Omental fat pad (tissue), 4 donors: ENCODE data around the gene OR13C4. TPM values are rescaled to one million over a fixed set of nuclear protein-coding genes. Genes with fewer than 3 reads are reported as not detected.

Experiments
- ATAC-seq: fragments of 150-250 bp; one replicate; pipeline ENCODE4 v1.9.1; 2016; ENCODE audit warnings: mild to moderate bottlenecking, moderate library complexity; ENCODE audit not compliant: low FRiP score
- DNase-seq: peaks from one replicate; pipeline ENCODE4 v3.0.0-alpha.2; 2019; ENCODE audit warnings: low spot score
- total RNA-seq, 4 donors: library from RNA; depleted of rRNA; stranded (reverse); fragments of >200 nt; gene quantifications; one replicate each; pipeline ENCODE4 v1.1.0, GENCODE V29; 2016
- TF ChIP-seq, protein P1 (sequence below), 3 donors: fragments of 450-650 bp; IDR thresholded peaks; one replicate each; pipeline ENCODE4 v1.5.1; 2016 to 2017; ENCODE audit warnings: antibody characterized with exemption in 3 of 3, mild to moderate bottlenecking in 3 of 3, moderate library complexity in 2 of 3

The OR13C4 gene
- total RNA-seq, 4 donors from 2014 or later, result not detected

DNA sequence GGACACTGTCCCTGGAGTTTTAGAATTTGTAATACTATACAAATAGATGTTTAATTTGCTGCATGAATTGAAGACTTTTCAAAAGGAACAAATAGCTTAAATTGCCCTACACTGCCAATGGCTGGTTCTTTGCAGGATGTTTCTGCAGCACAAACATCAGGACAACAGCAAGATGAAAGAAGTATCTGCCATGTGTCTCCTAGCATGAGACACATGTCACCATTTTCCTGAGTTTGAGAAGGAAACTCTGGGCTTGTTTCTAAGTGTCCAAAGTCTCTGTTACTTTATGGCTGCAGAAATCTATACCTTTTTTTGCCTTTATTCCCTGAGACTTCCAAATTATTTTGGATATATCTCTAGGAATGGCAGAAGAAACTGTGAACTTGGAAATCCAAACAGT lies 23.6 kb downstream of the OR13C4 start:
- DNase-seq (no peak), ATAC-seq (no peak)
- TF ChIP-seq, protein P1, sequence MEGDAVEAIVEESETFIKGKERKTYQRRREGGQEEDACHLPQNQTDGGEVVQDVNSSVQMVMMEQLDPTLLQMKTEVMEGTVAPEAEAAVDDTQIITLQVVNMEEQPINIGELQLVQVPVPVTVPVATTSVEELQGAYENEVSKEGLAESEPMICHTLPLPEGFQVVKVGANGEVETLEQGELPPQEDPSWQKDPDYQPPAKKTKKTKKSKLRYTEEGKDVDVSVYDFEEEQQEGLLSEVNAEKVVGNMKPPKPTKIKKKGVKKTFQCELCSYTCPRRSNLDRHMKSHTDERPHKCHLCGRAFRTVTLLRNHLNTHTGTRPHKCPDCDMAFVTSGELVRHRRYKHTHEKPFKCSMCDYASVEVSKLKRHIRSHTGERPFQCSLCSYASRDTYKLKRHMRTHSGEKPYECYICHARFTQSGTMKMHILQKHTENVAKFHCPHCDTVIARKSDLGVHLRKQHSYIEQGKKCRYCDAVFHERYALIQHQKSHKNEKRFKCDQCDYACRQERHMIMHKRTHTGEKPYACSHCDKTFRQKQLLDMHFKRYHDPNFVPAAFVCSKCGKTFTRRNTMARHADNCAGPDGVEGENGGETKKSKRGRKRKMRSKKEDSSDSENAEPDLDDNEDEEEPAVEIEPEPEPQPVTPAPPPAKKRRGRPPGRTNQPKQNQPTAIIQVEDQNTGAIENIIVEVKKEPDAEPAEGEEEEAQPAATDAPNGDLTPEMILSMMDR (IDR thresholded peaks at IDR 0.05), result no peak

DNA sequence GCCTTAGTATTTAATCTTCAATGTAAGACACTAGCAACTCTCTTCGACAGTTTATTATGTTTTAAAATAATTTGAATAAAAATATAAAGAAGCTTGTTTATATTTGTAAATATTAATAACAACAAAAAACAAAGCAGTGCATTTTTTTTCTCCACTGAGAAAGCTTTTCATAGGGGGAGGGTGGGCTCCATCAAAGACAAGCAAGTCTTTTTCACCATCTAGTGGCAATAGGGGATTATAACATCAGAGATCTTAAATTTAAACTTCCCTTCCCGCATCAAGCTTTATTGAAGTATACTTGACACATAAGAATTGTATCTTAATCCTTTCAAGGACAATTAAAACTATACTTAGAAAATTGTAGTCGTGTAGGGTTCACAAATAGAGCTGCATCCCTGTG lies 32.2 kb downstream of the OR13C4 start:
- ATAC-seq, result no peak
- TF ChIP-seq, protein P1 (IDR thresholded peaks at IDR 0.05), result no peak
- DNase-seq, result no peak

DNA sequence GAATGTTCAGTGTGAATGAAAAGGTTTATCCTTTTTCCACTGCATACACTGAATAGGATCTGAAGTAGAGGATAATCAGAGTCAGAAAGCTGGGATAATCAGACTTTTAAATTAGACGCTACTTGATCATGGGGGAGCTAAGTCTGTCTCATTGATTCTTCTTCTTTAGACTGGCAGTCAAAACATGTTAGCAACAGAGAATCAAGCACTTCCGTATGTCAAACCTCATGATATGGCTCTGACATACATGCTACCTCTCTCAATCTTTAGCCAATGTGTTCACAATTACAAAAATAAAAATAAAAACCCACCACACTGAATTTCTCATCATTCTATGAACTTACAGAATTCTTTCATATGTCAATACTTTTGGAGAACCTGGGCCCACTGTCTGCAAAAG lies 42.0 kb downstream of the OR13C4 start:
- TF ChIP-seq, protein P1 (IDR thresholded peaks at IDR 0.05), result no peak

DNA sequence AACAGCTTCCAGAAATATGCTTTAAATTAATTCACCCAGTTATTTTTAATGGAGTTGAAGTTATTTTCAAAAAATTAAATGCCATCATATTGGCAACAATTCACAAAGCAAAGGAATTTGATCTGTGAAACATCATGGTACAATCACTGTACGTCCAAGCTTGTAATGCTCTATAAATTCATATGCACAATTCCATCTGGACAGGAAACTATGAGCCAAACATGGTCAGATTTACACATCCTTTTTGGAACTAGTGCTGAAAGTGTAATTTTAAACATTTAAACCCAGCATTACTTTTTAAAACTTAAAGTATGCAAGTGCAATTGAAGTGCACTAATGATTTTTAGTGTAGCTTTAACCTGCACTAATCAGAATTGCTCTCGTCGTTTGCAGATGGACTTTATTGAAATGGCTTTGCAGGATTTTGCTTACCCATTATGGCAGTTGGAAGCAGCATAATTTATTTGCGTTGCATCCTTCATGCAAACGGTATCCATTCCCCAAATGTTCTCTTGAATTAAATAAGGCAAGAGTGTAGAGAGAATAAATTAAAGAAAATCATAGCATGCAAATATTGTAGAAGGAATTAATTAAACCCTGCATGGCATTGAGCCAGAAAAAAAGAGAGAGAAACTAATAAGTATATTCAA lies 44.0 kb downstream of the OR13C4 start:
- TF ChIP-seq, protein P1 (IDR thresholded peaks at IDR 0.05), result no peak
- ATAC-seq, result no peak
- DNase-seq, result no peak

More for the DNA sequence above, 42.0 kb downstream of the OR13C4 start:
- DNase-seq, result no peak
- ATAC-seq, result no peak

Other genes starting within 250 kb of the OR13C4 start
- not detected for gene OR13F1, start 22.9 kb downstream of the OR13C4 start, total RNA-seq
- gene OR13C3, start 9.6 kb upstream of the OR13C4 start, total RNA-seq, result not detected
- gene OR13C8, start 42.0 kb upstream of the OR13C4 start, total RNA-seq, result not detected
- not detected for gene OR13C5, start 72.2 kb upstream of the OR13C4 start, total RNA-seq
- gene OR13C2, start 78.4 kb upstream of the OR13C4 start, total RNA-seq, result not detected
- gene OR13C9, start 91.0 kb upstream of the OR13C4 start, total RNA-seq, result not detected
- gene OR13D1, start 167.3 kb upstream of the OR13C4 start, total RNA-seq, result not detected
- 10 to 100 TPM; 22.9 to 39.6 (median 29.6) TPM for gene NIPSNAP3A, start 220.5 kb upstream of the OR13C4 start, total RNA-seq
- 10 to 100 TPM in 3 of 4 donors, 1 to 10 TPM in 1; 7.1 to 16.1 (median 13.0) TPM for gene NIPSNAP3B, start 236.9 kb upstream of the OR13C4 start, total RNA-seq